ENCODE data around the gene LRRC18. TPM values are rescaled to one million over a fixed set of nuclear protein-coding genes. Genes with fewer than 3 reads are reported as not detected.

LRRC18 gene
- total RNA-seq (not detected), total RNA-seq (0 to 0.09 (median 0) reads per million in 172 experiments)
- 0.13 TPM for polyA plus RNA-seq (2013, experiment 1 of 2)
- polyA plus RNA-seq (2013, experiment 2 of 2) = 0.05 TPM

GRCh38 chr10:48939790-48940325 lies at the start of gene LRRC18:
LRRC18 (minus strand) TSS chr10:48939840; CDS start chr10:48914155, 25,685 bp downstream.
- Histone ChIP-seq H3K4me3 (ENCODE audit: low read length) (no peak within 1 kb of the TSS), H3K36me3 (ENCODE audit: insufficient read depth, low read length) (no peaks in the 10 kb centered on the region), H3K9me3 (ENCODE audit: control insufficient read depth in 1 of 2, insufficient read depth in 1 of 2, low read length in 2 of 2) (no peaks in the 10 kb centered on the region), H3K27ac (ENCODE audit: low read depth in 1 of 2, low read length in 2 of 2) (no peak within 1 kb of the TSS), H3K4me1 (ENCODE audit: insufficient read depth, low read length) (no peaks in the 10 kb centered on the region), H3K27me3 (ENCODE audit: control insufficient read depth in 1 of 2, insufficient read depth in 2 of 2, low read length in 2 of 2) (no peaks in the 10 kb centered on the region)
- ATAC-seq (ENCODE audit: poor library complexity) (no peak), DNase-seq (no peak)
- Mint-ChIP-seq H3K4me1 (ENCODE audit: low read depth) (no peaks in the 10 kb centered on the region), H3K27me3 (no peaks in the 10 kb centered on the region), H3K27ac (no peak within 1 kb of the TSS), H3K4me3 (no peak within 1 kb of the TSS), H3K36me3 (ENCODE audit: low read depth) (no peaks in the 10 kb centered on the region), H3K9me3 (no peaks in the 10 kb centered on the region)
- CTCF ChIA-PET = no interaction called here
- POLR2A ChIA-PET = no interaction called here
- TF ChIP-seq CTCF (IDR thresholded peaks at IDR 0.05) = no peak
- intact Hi-C loops (cut with DNase I, micrococcal nuclease) = no loop called here

GRCh38 chr10:48985621-48986158 lies 46.0 kb upstream of the LRRC18 start:
- CTCF ChIA-PET = no interaction called here
- H3K4me1 Mint-ChIP-seq (ENCODE audit: low read depth) = no peaks in the 10 kb centered on the region
- intact Hi-C loops (cut with DNase I, micrococcal nuclease) = loop anchor here in 1 of 2 experiments (10.0 kb wide), 1 partner anchor 179 kb away; no protein-coding TSS in a partner anchor

GRCh38 chr10:48983648-48984351 lies 44.2 kb upstream of the LRRC18 start:
- intact Hi-C loops (cut with DNase I, micrococcal nuclease) = loop anchor here in 1 of 2 experiments (10.0 kb wide), 1 partner anchor 181 kb away; no protein-coding TSS in a partner anchor
- H3K4me3 Mint-ChIP-seq = no peak overlapping the region
- no peaks in the 10 kb centered on the region for H3K9me3 Mint-ChIP-seq
- H3K9me3 ChIP-seq (ENCODE audit: control insufficient read depth in 1 of 2, insufficient read depth in 1 of 2, low read length in 2 of 2) = no peaks in the 10 kb centered on the region
- H3K36me3 Mint-ChIP-seq (ENCODE audit: low read depth) = no peaks in the 10 kb centered on the region
- H3K27me3 ChIP-seq (ENCODE audit: control insufficient read depth in 1 of 2, insufficient read depth in 2 of 2, low read length in 2 of 2) = no peaks in the 10 kb centered on the region
- no peaks in the 10 kb centered on the region for H3K4me1 Mint-ChIP-seq (ENCODE audit: low read depth)
- no peak overlapping the region for H3K4me3 ChIP-seq (ENCODE audit: low read length)
- no peaks in the 10 kb centered on the region for H3K4me1 ChIP-seq (ENCODE audit: insufficient read depth, low read length)
- CTCF ChIA-PET = no interaction called here
- no peaks in the 10 kb centered on the region for H3K36me3 ChIP-seq (ENCODE audit: insufficient read depth, low read length)
- H3K27ac ChIP-seq (ENCODE audit: low read depth in 1 of 2, low read length in 2 of 2) = no peak overlapping the region
- H3K27me3 Mint-ChIP-seq = no peaks in the 10 kb centered on the region
- DNase-seq (no peak), ATAC-seq (ENCODE audit: poor library complexity) (no peak)
- no peak for TF ChIP-seq CTCF (IDR thresholded peaks at IDR 0.05)
- POLR2A ChIA-PET = no interaction called here
- H3K27ac Mint-ChIP-seq = no peak overlapping the region

More at GRCh38 chr10:48985621-48986158, 46.0 kb upstream of the LRRC18 start:
- Mint-ChIP-seq H3K27ac (no peak overlapping the region), H3K27me3 (no peaks in the 10 kb centered on the region), H3K4me3 (no peak overlapping the region), H3K9me3 (no peaks in the 10 kb centered on the region), H3K36me3 (ENCODE audit: low read depth) (no peaks in the 10 kb centered on the region)
- Histone ChIP-seq H3K27me3 (ENCODE audit: control insufficient read depth in 1 of 2, insufficient read depth in 2 of 2, low read length in 2 of 2) (no peaks in the 10 kb centered on the region), H3K9me3 (ENCODE audit: control insufficient read depth in 1 of 2, insufficient read depth in 1 of 2, low read length in 2 of 2) (no peaks in the 10 kb centered on the region), H3K4me1 (ENCODE audit: insufficient read depth, low read length) (no peaks in the 10 kb centered on the region), H3K36me3 (ENCODE audit: insufficient read depth, low read length) (no peaks in the 10 kb centered on the region), H3K27ac (ENCODE audit: low read depth in 1 of 2, low read length in 2 of 2) (no peak overlapping the region), H3K4me3 (ENCODE audit: low read length) (no peak overlapping the region)
- no peak for ATAC-seq (ENCODE audit: poor library complexity)
- POLR2A ChIA-PET = no interaction called here
- TF ChIP-seq CTCF (IDR thresholded peaks at IDR 0.05) = no peak
- DNase-seq = no peak

All from CD4-positive, alpha-beta T cell (primary cell).